Activated CD8-positive, alpha-beta memory T cell treated with anti-CD3 and anti-CD28 coated beads, Interleukin-2, amount 50 U/mL, for 4 hours (primary cell): ENCODE results near the gene TRPM2.

Experiments
- DNase-seq: peaks from one replicate; pipeline ENCODE4 v3.0.0-alpha.2; 2020

TRPM2 gene

GRCh38 chr21:44449473-44450363, 96.3 kb downstream of the TRPM2 start:
- no peak for DNase-seq

- no peak for DNase-seq
These were observed 97.0 kb downstream of the TRPM2 start for GRCh38 chr21:44450402-44450801.

DNA sequence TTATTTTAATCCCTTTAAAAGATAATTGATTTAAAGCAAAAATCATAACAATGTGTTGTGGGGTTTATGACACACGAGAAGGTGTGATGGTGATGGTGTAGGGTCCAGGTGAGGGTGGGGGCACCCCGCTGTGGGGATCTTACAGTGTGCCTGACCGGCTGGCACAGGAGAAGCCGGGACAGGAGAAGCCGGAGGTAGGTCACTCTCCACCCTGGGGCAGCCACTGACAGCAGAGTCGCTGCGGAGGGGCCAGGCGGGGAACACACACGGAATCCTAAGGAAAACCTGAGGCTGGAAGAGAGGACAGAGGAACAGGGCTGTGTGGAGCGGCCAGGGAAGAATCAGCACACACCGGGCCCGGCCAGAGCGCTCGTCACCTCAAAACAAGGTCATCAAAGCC, 97.6 kb downstream of the TRPM2 start:
- DNase-seq = no peak

DNA sequence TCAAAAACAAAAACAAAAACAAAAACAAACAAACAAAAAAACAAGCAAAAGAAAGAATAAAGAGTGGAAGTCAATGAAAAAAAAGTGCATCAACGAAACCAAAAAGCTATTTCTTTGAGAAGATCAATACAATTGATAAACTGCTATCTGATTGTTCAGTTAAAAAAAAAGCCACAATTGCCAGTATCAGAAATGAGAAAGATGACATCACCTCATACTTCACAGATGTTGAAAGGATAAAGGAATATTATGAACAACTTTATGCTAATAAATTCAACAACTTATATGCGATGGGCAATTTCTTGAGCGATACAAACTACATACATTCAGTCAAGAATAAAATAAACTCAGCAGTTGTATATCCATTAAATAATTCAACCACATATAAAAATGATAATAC, 99.7 kb downstream of the TRPM2 start:
- no peak for DNase-seq

DNA sequence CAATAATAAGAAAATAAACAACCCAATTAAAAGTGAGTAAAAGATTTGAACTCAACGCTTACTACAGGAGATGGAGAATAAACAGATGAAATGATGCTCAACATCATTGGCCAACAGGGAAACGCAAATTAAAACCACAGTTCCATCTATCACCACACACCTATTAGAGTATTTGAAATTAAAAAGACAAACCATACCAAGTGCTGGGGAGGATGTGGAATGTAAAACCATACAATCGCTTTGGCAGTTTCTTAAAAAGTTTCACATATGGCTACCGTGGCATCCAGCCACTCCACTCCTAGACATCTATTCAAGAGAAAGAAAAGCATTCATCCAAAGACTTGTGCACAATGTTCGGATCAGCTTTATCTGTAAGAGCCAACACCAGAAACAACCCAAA, 100.6 kb downstream of the TRPM2 start:
- DNase-seq = no peak

- DNase-seq = peak; percentile 69
These were observed 101.5 kb downstream of the TRPM2 start, which contains the start of gene LRRC3 for GRCh38 chr21:44454747-44455523. LRRC3 (plus strand) TSS chr21:44455510; CDS start chr21:44456645, 1,135 bp downstream.

GRCh38 chr21:44455524-44456213, 102.2 kb downstream of the TRPM2 start:
- DNase-seq = no peak

- no peak for DNase-seq
These were observed 102.9 kb downstream of the TRPM2 start for GRCh38 chr21:44456214-44456914.

DNA sequence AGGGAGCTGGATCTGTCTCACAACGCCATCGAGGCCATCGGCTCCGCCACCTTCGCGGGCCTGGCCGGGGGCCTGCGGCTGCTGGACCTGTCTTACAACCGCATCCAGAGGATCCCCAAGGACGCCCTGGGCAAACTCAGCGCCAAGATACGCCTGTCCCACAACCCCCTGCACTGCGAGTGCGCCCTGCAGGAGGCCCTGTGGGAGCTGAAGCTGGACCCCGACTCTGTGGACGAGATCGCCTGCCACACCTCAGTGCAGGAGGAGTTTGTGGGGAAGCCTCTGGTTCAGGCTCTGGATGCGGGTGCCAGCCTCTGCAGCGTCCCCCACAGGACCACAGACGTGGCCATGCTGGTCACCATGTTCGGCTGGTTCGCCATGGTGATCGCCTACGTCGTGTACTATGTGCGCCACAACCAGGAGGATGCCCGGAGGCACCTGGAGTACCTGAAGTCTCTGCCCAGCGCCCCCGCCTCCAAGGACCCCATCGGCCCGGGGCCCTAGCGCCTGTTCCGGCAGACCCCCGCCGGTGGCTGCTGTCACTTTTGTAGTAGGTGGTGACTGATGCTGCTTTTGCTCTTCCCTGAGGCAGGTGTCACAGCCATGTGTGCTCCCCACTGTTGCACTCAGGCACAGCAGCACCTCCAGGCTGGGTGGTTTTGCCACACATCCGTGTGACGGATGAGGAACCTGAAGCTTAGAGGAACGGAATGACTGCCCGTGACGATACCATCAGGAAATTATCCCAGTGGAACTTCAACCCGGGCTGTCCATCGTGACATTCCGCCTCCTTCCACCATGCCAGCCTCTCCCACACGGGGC, 103.7 kb downstream of the TRPM2 start:
- DNase-seq = no peak

GRCh38 chr21:44458971-44459711, 105.7 kb downstream of the TRPM2 start:
- DNase-seq = no peak

DNA sequence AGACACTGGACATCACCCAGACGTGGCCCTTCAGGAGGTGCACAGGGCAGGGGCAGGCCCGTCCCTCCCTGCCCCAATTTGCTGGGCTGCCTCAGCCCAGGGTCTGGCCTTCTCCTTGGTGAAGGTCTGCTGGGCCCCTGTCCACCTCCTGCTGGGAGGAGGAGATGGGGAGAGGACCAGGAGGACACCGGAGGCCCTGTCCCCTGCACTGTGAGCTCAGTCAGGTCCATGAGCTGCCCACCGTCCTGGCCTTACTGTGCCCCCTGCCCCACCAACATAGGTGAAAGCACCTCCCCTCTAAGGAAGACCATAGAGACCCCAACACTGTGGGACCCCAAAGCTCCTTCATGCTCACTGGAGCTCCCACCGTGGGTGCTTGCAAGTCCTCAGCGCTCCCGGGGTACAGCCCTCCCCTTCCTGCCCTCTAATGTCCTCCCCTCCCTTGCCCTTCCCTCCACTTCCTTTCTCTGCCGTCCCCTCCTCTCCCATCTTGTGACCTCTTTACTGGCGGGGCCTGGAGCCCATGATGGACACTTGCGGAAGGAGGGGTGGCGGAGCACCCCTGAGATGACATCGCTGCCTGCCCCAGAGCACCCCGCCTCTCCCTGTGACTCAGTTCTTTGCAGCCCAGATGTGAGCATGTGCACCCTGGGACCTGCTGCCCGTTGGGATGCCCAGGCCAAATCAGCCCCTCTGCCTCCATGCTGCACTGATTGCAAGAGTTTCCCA, 106.5 kb downstream of the TRPM2 start:
- DNase-seq = no peak

GRCh38 chr21:44460441-44460755, 107.0 kb downstream of the TRPM2 start:
- DNase-seq = no peak

- no peak for DNase-seq
These were observed 107.6 kb downstream of the TRPM2 start for GRCh38 chr21:44461005-44461404.

DNA sequence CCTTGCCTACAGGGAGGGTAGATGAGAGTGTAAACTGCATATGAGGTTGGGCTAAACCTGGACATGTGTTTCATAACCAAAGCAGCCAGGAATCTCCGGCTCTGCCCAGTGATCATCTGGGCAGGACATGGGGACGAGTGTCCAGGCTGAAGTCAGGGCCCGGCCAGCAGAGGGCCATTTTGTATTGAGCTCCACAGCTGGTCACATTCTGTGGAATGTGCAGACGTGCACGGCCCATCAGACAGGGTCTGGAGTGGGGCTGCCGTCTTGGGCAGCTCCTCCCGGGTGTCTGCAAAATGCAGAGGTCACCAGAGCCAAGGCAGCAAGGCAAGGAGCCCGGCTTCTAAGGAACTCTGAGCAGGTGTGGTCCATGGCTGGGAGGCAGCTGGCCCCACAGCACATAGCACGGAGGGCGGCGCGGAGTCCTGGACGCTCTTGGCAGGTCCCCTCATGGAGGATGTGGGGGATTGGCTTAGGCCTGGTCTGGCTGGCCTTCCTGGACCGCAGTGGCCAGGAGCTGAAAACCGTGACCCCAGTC, 108.1 kb downstream of the TRPM2 start:
- no peak for DNase-seq

DNA sequence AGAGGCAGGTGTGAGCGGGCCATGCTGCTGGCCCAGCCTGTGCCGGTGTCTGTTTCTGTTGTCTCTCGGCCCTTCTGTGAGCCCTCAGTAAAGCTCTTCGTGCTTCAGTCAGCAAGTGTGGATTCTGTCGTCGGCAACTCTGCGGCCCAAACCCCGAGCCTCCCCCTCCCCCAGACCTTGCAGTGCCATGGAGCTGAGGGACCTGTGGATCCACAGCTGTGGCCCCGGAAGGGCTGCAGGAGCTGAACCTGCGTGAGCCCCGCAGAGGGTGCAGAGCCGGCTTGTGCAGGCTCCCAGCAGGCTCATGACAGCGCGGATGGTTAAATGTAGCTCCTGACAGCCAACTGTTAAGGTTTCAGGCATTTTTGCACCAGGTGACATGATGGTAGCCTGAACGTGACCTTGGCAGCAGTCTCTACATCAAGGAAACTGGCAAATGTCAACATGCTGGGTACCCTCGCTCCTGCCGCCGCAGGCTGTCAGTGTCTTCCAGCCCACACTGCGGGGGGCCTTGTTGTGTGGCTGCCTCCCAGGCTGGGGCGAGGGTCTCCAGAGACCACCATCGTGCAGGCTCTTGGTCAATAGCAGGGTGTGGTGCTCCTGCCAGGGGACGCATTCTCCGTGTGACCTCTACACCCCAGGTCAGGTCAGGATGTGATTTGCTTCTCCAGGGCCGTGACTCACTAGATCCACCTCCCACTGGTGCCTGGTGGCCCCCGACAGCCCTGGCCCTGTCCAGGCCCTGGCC, 108.8 kb downstream of the TRPM2 start:
- no peak for DNase-seq

GRCh38 chr21:44462834-44463200, 109.4 kb downstream of the TRPM2 start:
- no peak for DNase-seq

DNA sequence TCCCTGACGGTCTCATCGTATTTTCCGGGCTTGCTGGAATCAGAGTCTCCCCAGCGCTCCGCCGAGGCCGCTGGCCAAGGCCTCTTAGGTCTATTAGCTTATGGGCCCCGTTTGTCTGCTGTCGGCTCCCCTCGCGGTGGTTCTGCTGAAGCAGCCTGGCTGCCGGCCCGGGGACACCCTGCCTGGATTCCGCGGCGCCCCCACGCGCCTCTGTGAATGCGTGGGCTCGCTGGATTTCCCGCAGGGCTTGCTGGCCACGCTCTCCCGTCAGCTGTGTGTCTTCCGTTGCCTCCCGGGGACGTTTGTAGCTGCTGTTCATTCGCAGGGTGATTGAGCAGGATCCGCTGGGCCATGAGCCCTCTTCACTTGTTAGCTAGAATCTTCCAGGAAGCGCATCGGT, 110.3 kb downstream of the TRPM2 start:
- no peak for DNase-seq

DNA sequence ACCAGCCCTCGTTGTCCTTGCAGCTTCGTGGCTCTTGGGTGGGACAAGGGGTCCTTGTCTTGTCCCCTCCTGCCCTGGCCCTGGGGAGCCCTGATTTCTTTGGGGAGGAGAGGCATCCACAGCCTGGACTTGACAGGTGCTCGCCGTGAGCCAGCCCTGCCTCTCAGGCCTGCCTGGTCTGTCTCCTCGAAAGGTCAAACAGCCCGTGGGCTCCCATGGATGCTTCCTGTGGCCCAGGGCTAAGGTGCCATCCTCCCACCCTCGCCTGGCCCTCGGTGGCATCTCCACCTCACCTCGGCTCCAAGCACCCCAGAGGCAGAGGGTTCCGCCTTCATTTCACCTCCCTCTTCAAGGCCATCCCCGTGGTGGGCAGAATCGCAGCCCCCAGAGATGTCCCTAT, 110.9 kb downstream of the TRPM2 start:
- DNase-seq = no peak

DNA sequence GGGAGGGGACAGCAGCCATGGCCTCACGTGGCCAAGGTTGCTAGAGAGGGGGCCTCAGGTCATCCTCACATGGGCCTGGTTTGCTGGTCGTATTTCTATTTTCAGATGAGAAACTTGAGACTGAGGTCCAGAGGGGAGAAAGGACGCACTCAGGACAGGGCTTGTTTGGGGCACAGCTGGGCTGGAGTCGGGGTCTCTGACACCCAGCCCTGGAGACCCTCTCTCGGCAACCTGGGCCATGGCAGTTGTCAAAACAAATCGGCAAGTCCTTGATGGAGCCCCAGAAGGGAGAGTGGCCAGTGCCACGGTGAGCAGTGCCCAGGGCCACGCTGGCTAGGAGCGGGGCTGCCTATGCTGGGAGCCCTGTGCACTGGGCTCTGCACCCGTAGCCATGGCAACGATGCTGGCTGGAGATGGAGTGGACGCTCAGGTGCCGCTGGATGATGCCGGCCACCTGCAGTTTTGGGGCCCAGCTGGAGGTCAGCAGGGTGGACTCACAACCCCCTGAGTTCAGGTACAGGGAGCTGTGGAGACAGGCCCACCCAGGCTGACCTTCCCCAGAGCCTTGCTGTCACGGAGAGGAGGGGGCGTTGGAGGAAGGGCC, 113.0 kb downstream of the TRPM2 start:
- no peak for DNase-seq
